Measurements from ENCODE around the gene PKN2. TPM values are rescaled to one million over a fixed set of nuclear protein-coding genes. Genes with fewer than 3 reads are reported as not detected.

Gene PKN2
- total and polyA plus RNA-seq, 9 of the 15 experiments (the other 6 are each of a cell fraction or from before 2014, with no cell fraction given): 4.5 to 25.3 (median 19.2) TPM

DNA sequence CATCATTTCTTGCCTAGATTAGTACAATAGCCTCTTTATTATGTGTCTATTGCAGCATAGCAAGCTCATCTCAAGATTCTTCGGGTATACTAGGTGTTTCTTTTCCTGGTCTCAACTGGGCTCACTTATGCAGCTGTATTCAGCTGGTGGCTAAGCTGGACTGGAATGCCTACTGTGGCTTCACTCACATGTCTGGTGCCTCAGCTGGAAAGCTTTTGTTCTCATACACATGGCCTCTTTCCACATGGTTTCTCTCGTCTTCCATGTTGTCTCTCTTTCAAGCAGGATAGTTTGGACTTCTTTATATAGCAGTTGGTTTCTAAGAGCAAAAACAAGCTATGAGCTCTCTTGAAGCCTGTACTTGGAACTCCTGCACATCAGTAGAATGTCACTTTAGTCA lies 45.2 kb downstream of the PKN2 start (continued):
- TF ChIP-seq ARID4B (CRISPR knock-in tag; IDR thresholded peaks at IDR 0.05): no peak

DNA sequence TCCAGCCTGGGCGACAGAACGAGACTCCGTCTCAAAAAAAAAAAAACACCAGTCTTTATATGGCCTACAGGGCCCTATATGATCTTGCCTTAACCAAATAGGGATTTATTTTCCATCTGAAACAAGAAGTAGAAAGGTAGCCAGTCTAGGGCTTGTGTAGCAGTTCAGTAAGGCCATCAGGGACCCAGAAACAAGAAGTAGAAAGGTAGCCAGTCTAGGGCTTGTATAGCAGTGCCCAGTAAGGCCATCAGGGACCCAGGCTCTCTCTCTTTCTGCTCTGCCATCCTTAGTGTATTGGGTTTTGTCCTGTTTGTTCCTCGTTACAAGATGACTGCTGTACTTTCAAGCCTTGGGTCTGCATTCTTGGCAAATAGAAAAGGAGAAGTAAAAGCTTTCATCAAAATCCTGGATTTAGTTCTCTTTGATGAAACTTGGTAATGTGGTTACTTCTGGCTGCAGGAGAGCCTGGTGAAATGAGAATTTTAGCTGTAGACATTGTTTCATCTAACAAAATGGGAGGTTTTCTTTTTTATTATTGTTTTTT lies 46.1 kb downstream of the PKN2 start:
- no peak overlapping the region for H3K4me3 ChIP-seq
- H3K79me2 ChIP-seq (ENCODE audit: control insufficient read depth, insufficient read depth, low read length): peaks cover 94% of the 10 kb centered on the region
- peaks cover 4% of the 10 kb centered on the region; the same call in 1 of the 2 replicates for H3K9me3 ChIP-seq (replicated peaks; ENCODE audit: control insufficient read depth, insufficient read depth, low read depth, low read length)
- intact Hi-C loops (cut with micrococcal nuclease) (no loop called here), in situ Hi-C loops (cut with MboI) (no loop called here)
- no peaks in the 10 kb centered on the region for H3K27me3 ChIP-seq (ENCODE audit: control insufficient read depth in 2 of 2, insufficient read depth in 2 of 2, low read length in 2 of 2)
- DNase-seq (ENCODE audit: extremely low read depth in 1 of 4, low spot score in 3 of 4): no peak
- no TSS peak for BruUV-seq (replicated peaks)
- peaks cover 11% of the 10 kb centered on the region for H3K36me3 ChIP-seq (ENCODE audit: control insufficient read depth, insufficient read depth, low read length)
- H2AFZ ChIP-seq (ENCODE audit: low read depth, low read length): no peak overlapping the region
- no peak overlapping the region for H3K27ac ChIP-seq (ENCODE audit: extremely low read depth, low read depth, low read length)
- no peaks in the 10 kb centered on the region for H3K9me1 ChIP-seq (ENCODE audit: control insufficient read depth, insufficient read depth, low read length)
- H3K4me1 ChIP-seq (replicated peaks in 1 of 2; ENCODE audit: control insufficient read depth in 2 of 2, insufficient read depth in 2 of 2, low read length in 2 of 2): peaks cover 0 to 6% of the 10 kb centered on the region in 2 experiments; a peak in 1 of 5 replicates
- FAIRE-seq: no peak
- H4K20me1 ChIP-seq (replicated peaks; ENCODE audit: control insufficient read depth, insufficient read depth, low read length): no peaks in the 10 kb centered on the region
- no peak overlapping the region for H3K9ac ChIP-seq (ENCODE audit: insufficient read depth in 1 of 2, low read depth in 2 of 2, low read length in 2 of 2)
- TF ChIP-seq THRAP3 (IDR thresholded peaks at IDR 0.05; ENCODE audit: borderline replicate concordance) (no peak), HNRNPL (IDR thresholded peaks at IDR 0.05; ENCODE audit: low read depth, low read length) (no peak), JUNB (CRISPR knock-in tag; conservative IDR thresholded peaks at IDR 0.05) (no peak), NR2C1 (IDR thresholded peaks at IDR 0.05) (no peak), NR2C1 (tag; IDR thresholded peaks at IDR 0.05) (no peak)
- H3K4me2 ChIP-seq (ENCODE audit: insufficient read depth, low read length): no peak overlapping the region
- no peak; the same call in 2 of the 3 replicates for ATAC-seq
- ChIA-PET POLR2A (interaction anchor here (1.2 kb wide), 1 partner anchor 9 kb away, joined by 3 read pairs; no protein-coding TSS in a partner anchor), CTCF (ENCODE audit: low intra/inter-chr PET ratio) (no interaction called here)
- 86% methylated on average over 4 of the region's 4 CpGs for WGBS (ENCODE audit: insufficient coverage, low coverage, missing lambda C conversion rate)

Measured in K562 (cell line).